ENCODE measurements around the gene G3BP2.
A peak's percentile ranks its signal among the peaks of the same experiment; 100 is the strongest.
"Not testable (repeated sequence)": the region's sequence is repeated elsewhere in the genome, so short reads cannot be mapped to it uniquely, and the experiment has no call there.

The G3BP2 gene

GRCh38 chr4:75673027-75673958 is at the start of gene G3BP2:
G3BP2 (minus strand) TSS chr4:75673411; CDS start chr4:75662025, 11,386 bp downstream.
- peak within 1 kb of the TSS; percentile 71 to 100 (median 92) for H3K4me3 ChIP-seq
- H3K27ac ChIP-seq: peak within 1 kb of the TSS; percentile 82 to 97 (median 93)

- no peak overlapping the region for H3K4me3 ChIP-seq
- peak overlapping the region in 1 of 21 experiments; percentile 99 for H3K27ac ChIP-seq
Observed at GRCh38 chr4:75722417-75722816, 49.2 kb upstream of the G3BP2 start.

GRCh38 chr4:75718529-75718928 is 45.3 kb upstream of the G3BP2 start:
- H3K4me3 ChIP-seq: no peak overlapping the region
- no peak overlapping the region for H3K27ac ChIP-seq

- no peak overlapping the region for H3K4me3 ChIP-seq
- no peak overlapping the region for H3K27ac ChIP-seq
Observed at GRCh38 chr4:75717408-75717807, 44.2 kb upstream of the G3BP2 start.

- H3K4me3 ChIP-seq: not testable (repeated sequence)
- peak overlapping the region in 3 of 21 experiments; percentile 10 to 26 (median 16) for H3K27ac ChIP-seq
Observed at GRCh38 chr4:75716054-75716453, 42.8 kb upstream of the G3BP2 start.

GRCh38 chr4:75715105-75715799 is 42.0 kb upstream of the G3BP2 start:
- H3K4me3 ChIP-seq: no peak overlapping the region
- peak overlapping the region in 5 of 21 experiments; percentile 9 to 28 (median 16) for H3K27ac ChIP-seq

- peak overlapping the region in 1 of 21 experiments; percentile 9 for H3K27ac ChIP-seq
- no peak overlapping the region for H3K4me3 ChIP-seq
Observed at GRCh38 chr4:75714704-75715103, 41.5 kb upstream of the G3BP2 start.

- Histone ChIP-seq H3K27ac (peak overlapping the region in 1 of 21 experiments; percentile 16), H3K4me3 (no peak overlapping the region)
Observed at GRCh38 chr4:75714011-75714410, 40.8 kb upstream of the G3BP2 start.

GRCh38 chr4:75710246-75710645 is 37.0 kb upstream of the G3BP2 start:
- Histone ChIP-seq H3K27ac (peak overlapping the region in 1 of 21 experiments; percentile 7), H3K4me3 (no peak overlapping the region)

GRCh38 chr4:75708218-75708691 is 35.0 kb upstream of the G3BP2 start:
- H3K27ac ChIP-seq: no peak overlapping the region
- H3K4me3 ChIP-seq: no peak overlapping the region

GRCh38 chr4:75705198-75705977 is 32.2 kb upstream of the G3BP2 start:
- Histone ChIP-seq H3K4me3 (no peak overlapping the region), H3K27ac (no peak overlapping the region)

- H3K27ac ChIP-seq: no peak overlapping the region
- no peak overlapping the region for H3K4me3 ChIP-seq
Observed at GRCh38 chr4:75702919-75703411, 29.8 kb upstream of the G3BP2 start.

GRCh38 chr4:75699299-75699698 is 26.1 kb upstream of the G3BP2 start:
- no peak overlapping the region for H3K4me3 ChIP-seq
- H3K27ac ChIP-seq: peak overlapping the region in 4 of 21 experiments; percentile 1 to 73 (median 50)

GRCh38 chr4:75698963-75699228 is 25.7 kb upstream of the G3BP2 start:
- Histone ChIP-seq H3K27ac (peak overlapping the region in 9 of 21 experiments; percentile 1 to 73 (median 40)), H3K4me3 (no peak overlapping the region)

- H3K4me3 ChIP-seq: no peak overlapping the region
- peak overlapping the region in 11 of 21 experiments; percentile 1 to 73 (median 27) for H3K27ac ChIP-seq
Observed at GRCh38 chr4:75698162-75698962, 25.2 kb upstream of the G3BP2 start.

GRCh38 chr4:75696581-75696980 is 23.4 kb upstream of the G3BP2 start:
- no peak overlapping the region for H3K27ac ChIP-seq

GRCh38 chr4:75696071-75696470 is 22.9 kb upstream of the G3BP2 start:
- Histone ChIP-seq H3K27ac (no peak overlapping the region), H3K4me3 (no peak overlapping the region)

More at GRCh38 chr4:75696581-75696980, 23.4 kb upstream of the G3BP2 start:
- H3K4me3 ChIP-seq: no peak overlapping the region

- H3K27ac ChIP-seq, H3K4me3 ChIP-seq: not testable (repeated sequence)
Observed at GRCh38 chr4:75692066-75692465, 18.9 kb upstream of the G3BP2 start.

GRCh38 chr4:75687125-75687524 is 13.9 kb upstream of the G3BP2 start:
- not testable (repeated sequence) for H3K4me3 ChIP-seq, H3K27ac ChIP-seq
